ENCODE results near the gene SDC1.

GRCh38 chr2:20193185-20193584 lies 31.7 kb downstream of the SDC1 start:
- TF ChIP-seq, protein P1, sequence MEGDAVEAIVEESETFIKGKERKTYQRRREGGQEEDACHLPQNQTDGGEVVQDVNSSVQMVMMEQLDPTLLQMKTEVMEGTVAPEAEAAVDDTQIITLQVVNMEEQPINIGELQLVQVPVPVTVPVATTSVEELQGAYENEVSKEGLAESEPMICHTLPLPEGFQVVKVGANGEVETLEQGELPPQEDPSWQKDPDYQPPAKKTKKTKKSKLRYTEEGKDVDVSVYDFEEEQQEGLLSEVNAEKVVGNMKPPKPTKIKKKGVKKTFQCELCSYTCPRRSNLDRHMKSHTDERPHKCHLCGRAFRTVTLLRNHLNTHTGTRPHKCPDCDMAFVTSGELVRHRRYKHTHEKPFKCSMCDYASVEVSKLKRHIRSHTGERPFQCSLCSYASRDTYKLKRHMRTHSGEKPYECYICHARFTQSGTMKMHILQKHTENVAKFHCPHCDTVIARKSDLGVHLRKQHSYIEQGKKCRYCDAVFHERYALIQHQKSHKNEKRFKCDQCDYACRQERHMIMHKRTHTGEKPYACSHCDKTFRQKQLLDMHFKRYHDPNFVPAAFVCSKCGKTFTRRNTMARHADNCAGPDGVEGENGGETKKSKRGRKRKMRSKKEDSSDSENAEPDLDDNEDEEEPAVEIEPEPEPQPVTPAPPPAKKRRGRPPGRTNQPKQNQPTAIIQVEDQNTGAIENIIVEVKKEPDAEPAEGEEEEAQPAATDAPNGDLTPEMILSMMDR (IDR thresholded peaks at IDR 0.05), result no peak
- no peak for TF ChIP-seq POLR2A (IDR thresholded peaks at IDR 0.05)

All from right lobe of liver (tissue), 4 donors.